Choroid plexus epithelial cell (primary cell): ENCODE data around the gene TCERG1L.

Source experiments
- DNase-seq: peaks from one replicate; pipeline ENCODE4 v3.0.0-alpha.2; 2010; ENCODE audit warnings: low read depth
- H3K4me3 ChIP-seq: 2 replicates; pipeline ENCODE4 v1.5.1; 2011; ENCODE audit warnings: low read depth, mild to moderate bottlenecking, control low read depth, low read length, moderate library complexity
- CTCF ChIP-seq: conservative IDR thresholded peaks from 2 replicates; pipeline ENCODE4 v1.5.1; 2011; ENCODE audit warnings: low read depth, mild to moderate bottlenecking, control low read depth, inconsistent platforms, low read length, moderate library complexity

TCERG1L gene

GRCh38 chr10:131246089-131246488 is 65.4 kb downstream of the TCERG1L start:
- TF ChIP-seq CTCF: no peak
- H3K4me3 ChIP-seq: no peak overlapping the region
- DNase-seq: no peak

GRCh38 chr10:131245475-131246059 is 66.0 kb downstream of the TCERG1L start:
- no peak for DNase-seq
- no peak overlapping the region for H3K4me3 ChIP-seq
- TF ChIP-seq CTCF: no peak

GRCh38 chr10:131244836-131245235 is 66.7 kb downstream of the TCERG1L start:
- no peak overlapping the region for H3K4me3 ChIP-seq
- DNase-seq: no peak
- TF ChIP-seq CTCF: no peak

GRCh38 chr10:131243076-131243475 is 68.4 kb downstream of the TCERG1L start:
- no peak for DNase-seq
- no peak for TF ChIP-seq CTCF
- no peak overlapping the region for H3K4me3 ChIP-seq

- TF ChIP-seq CTCF: no peak
- no peak for DNase-seq
- H3K4me3 ChIP-seq: no peak overlapping the region
These were observed 69.5 kb downstream of the TCERG1L start for GRCh38 chr10:131242007-131242406.

GRCh38 chr10:131240691-131241090 is 70.8 kb downstream of the TCERG1L start:
- no peak overlapping the region for H3K4me3 ChIP-seq
- no peak for DNase-seq
- no peak for TF ChIP-seq CTCF

GRCh38 chr10:131239926-131240325 is 71.6 kb downstream of the TCERG1L start:
- no peak for TF ChIP-seq CTCF
- no peak overlapping the region for H3K4me3 ChIP-seq
- DNase-seq: no peak
